Subcutaneous adipose tissue (tissue), 4 donors: ENCODE results near the gene MRNIP. TPM values are rescaled to one million over a fixed set of nuclear protein-coding genes. Genes with fewer than 3 reads are reported as not detected.

Experiments
- CTCF ChIP-seq: fragments of 450-650 bp; IDR thresholded peaks from one replicate; pipeline ENCODE4 v1.5.1; 2016; ENCODE audit warnings: low read depth, mild to moderate bottlenecking, control low read depth, antibody characterized with exemption, moderate library complexity
- small RNA-seq: library from RNA; depleted of rRNA; stranded (forward); fragments of <200 nt; gene quantifications from one replicate; pipeline ENCODE3, GENCODE V24; 2016
- total RNA-seq, 4 donors: library from RNA; depleted of rRNA; stranded (reverse); fragments of >200 nt; gene quantifications; one replicate each; pipeline ENCODE4 v1.1.0, GENCODE V29; 2016

MRNIP gene
- total RNA-seq, 4 donors from 2014 or later: 14.5 to 46.0 (median 31.0) TPM

GRCh38 chr5:179794171-179794570 is 64.4 kb downstream of the MRNIP start:
- TF ChIP-seq CTCF: no peak

- no peak for TF ChIP-seq CTCF
These were observed 65.0 kb downstream of the MRNIP start, which contains the start of gene LTC4S for GRCh38 chr5:179793468-179794139. Gene LTC4S (plus strand): TSS chr5:179793986. CDS start chr5:179794081, 95 bp downstream.

DNA sequence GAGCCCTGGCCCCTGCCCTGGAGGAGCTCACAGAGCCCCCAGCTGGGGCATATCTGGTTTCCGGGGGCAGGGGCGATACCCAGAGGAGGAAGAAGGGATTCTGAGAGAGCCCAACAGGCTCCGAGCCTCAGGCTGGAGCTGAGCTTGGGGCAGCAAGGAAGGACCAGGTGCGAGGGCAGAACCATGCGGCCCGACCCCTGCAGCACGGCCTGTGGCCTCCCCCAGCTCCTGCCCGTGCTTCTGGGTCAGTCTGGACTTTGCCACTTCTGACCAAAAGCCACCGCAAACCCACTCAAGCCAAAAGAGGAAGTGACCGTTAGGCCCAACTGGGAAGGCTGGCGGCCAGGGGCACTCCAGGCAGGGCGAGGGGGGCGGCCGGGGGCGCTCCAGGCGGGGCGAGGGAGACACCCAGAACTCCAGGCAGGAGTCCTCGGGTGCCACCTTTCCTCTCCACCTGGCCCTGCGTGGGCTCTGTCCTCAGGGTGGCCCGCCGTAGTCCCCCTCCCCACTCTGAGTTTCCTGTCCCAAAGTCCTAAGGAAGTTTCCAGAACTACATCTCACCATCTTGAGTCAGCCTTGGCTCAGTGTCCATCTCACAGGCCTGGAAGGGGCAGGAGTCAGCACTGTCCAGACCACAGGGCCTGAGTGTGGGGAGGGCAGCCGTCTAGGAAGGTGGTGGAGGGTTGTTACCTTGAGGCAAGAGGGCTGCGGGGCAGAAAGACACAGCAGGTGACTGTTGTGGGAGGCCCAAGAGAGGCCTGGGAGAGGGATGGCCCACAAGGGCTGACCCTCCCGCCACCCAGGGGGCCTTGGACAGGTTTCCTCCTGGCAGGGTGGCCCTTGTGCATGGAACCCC is 65.8 kb downstream of the MRNIP start:
- TF ChIP-seq CTCF: no peak

DNA sequence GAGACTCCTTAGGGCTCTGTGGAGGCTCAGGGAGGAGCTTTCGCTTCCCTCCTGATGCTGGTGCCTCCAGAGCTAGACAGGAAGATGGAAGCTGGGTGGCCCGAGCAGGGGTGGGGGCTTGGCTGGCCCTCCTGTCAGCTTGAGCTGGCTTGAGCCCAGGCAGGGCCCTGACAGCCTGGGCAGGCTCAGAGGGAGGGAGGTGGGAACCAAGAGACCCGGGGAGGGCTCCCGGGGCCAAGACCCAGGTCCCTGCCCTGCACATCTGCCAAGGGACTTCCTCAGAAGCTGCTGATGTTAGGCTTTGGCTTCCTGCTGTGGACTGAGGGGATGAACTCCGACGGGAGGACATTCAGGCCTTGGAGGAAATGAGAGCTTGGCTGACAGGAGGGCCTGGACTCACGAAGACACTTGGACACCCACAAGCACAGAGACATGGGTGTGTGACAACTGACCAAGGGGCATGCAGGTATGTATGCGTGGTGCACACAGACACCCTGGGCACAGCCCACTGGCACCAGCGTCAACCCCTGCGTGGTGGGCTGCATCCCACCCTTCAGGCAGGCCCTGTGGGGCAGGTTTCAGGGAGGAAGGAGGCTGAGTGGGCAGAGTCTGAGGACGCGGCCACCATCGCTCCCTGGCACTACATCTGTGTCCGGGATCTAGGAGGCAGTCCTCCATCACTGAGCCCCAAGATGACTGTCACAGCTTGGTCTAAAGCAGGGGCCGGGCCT is 66.6 kb downstream of the MRNIP start:
- no peak for TF ChIP-seq CTCF

DNA sequence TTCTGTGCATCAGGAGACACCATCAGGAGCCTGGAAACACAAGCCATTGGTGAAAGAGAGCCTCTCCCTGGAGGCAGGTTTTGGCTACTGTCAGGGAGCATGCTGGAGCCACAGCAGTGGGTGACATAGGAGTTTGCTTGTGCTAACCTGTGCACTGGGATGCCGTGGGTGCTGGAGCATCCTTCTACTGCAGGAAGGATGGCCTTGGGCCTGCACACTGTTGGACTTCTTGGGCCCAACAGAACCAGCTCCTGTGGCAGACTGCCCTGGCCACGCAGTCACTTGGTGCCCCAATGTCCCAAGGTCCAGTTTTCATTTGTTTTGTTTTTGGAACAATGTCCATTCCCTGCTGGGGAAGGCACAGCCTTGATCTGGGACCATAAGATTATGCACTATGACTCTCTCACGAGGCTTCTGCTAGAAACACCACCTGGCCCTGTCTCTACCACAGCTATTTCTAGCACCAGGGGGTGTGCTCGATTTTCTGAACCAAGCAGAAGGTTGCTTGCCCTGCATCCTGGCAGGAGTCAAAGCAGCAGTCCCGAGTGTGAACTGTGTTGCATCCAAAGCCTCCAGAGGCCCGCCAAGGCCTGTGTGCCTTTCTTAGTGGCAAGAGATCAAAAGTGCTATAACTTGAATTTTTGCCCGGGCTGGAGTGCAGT is 70.3 kb downstream of the MRNIP start:
- TF ChIP-seq CTCF: no peak

Small RNAs within 50 kb of the gene (small RNA-seq; reads per million reads assigned to genes)
- gene MIR1229 (0.36 reads per million), gene RF00019 (0.49 reads per million)

Other genes with a start within 250 kb of the MRNIP start
- 100 to 1,000 TPM; 447 to 493 (median 473) TPM for gene HNRNPH1, start 235.1 kb downstream of the MRNIP start, total RNA-seq
- gene CBY3, start 177.8 kb downstream of the MRNIP start, total RNA-seq: not detected
- 100 to 1,000 TPM; 304 to 430 (median 379) TPM for gene CANX, start 159.8 kb downstream of the MRNIP start, total RNA-seq
- 10 to 100 TPM; 16.0 to 22.4 (median 18.6) TPM for gene MAML1, start 126.0 kb downstream of the MRNIP start, total RNA-seq
- gene LTC4S, start 64.8 kb downstream of the MRNIP start, total RNA-seq: 1 to 10 TPM in 3 of 4 donors, not detected in 1; 2.7 to 8.8 (median 7.0) TPM
- gene MGAT4B, start 52.0 kb downstream of the MRNIP start, total RNA-seq: 100 to 1,000 TPM in 1 of 4 donors, 10 to 100 TPM in 3; 47.9 to 101 (median 84.2) TPM
- 100 to 1,000 TPM; 416 to 877 (median 516) TPM for gene SQSTM1, start 37.9 kb downstream of the MRNIP start, total RNA-seq
- gene TBC1D9B, start 49.1 kb upstream of the MRNIP start, total RNA-seq: 100 to 1,000 TPM in 3 of 4 donors, 10 to 100 TPM in 1; 87.6 to 142 (median 122) TPM
- gene RNF130, start 212.9 kb upstream of the MRNIP start, total RNA-seq: 100 to 1,000 TPM; 161 to 309 (median 212) TPM